Liver (tissue), 9 donors: Measurements from ENCODE around the gene STAG3. TPM values are rescaled to one million over a fixed set of nuclear protein-coding genes. Genes with fewer than 3 reads are reported as not detected.
"Not testable (repeated sequence)": the region's sequence is repeated elsewhere in the genome, so short reads cannot be mapped to it uniquely, and the experiment has no call there.

ENCODE experiments used
- DNase-seq: peaks from one replicate; pipeline ENCODE4 v3.0.0-alpha.2; 2017; ENCODE audit warnings: low spot score
- H3K27ac ChIP-seq, 2 donors: one replicate each; pipeline ENCODE4 v1.7.0; 2013; ENCODE audit warnings: inconsistent platforms in 2 of 2, low read length in 2 of 2, control low read depth in 1 of 2, low read depth in 1 of 2, mild to moderate bottlenecking in 1 of 2
- H3K27me3 ChIP-seq, 4 donors: one replicate each; pipeline versions ENCODE4 v1.6.1 to v1.7.0; 2013; ENCODE audit warnings: low read length in 3 of 4, inconsistent platforms in 1 of 4, mild to moderate bottlenecking in 1 of 4, moderate library complexity in 1 of 4; ENCODE audit not compliant: control insufficient read depth in 4 of 4, insufficient read depth in 4 of 4
- H3K36me3 ChIP-seq, 4 donors: one replicate each; pipeline versions ENCODE4 v1.6.1 to v1.7.0; 2013; ENCODE audit warnings: low read length in 3 of 4, mild to moderate bottlenecking in 3 of 4, low read depth in 1 of 4, moderate library complexity in 1 of 4; ENCODE audit not compliant: control insufficient read depth in 4 of 4, insufficient read depth in 3 of 4
- H3K4me1 ChIP-seq, 4 donors: one replicate each; pipeline versions ENCODE4 v1.6.1 to v1.7.0; 2013; ENCODE audit warnings: low read length in 3 of 4, mild to moderate bottlenecking in 3 of 4, moderate library complexity in 1 of 4; ENCODE audit not compliant: control insufficient read depth in 4 of 4, insufficient read depth in 4 of 4
- H3K4me3 ChIP-seq, 3 donors: one replicate each; pipeline versions ENCODE4 v1.6.1 to v1.7.0; 2013; ENCODE audit warnings: low read length in 3 of 3, control low read depth in 1 of 3, low read depth in 1 of 3, mild to moderate bottlenecking in 1 of 3
- H3K9ac ChIP-seq, 2 donors: one replicate each; pipeline ENCODE4 v1.7.0; 2013; ENCODE audit warnings: low read length in 2 of 2, mild to moderate bottlenecking in 2 of 2, moderate library complexity in 2 of 2, control low read depth in 1 of 2, low read depth in 1 of 2
- H3K9me3 ChIP-seq, 4 donors: one replicate each; pipeline versions ENCODE4 v1.6.1 to v1.7.0; 2013; ENCODE audit warnings: low read length in 3 of 4; ENCODE audit not compliant: control insufficient read depth in 4 of 4
- ATF3 ChIP-seq: IDR thresholded peaks from 2 replicates; pipeline ENCODE4 v1.6.1; 2016; ENCODE audit warnings: antibody characterized with exemption
- EGR1 ChIP-seq, 2 donors: IDR thresholded peaks; 2 replicates each; pipeline ENCODE4 v1.6.1; 2016 to 2018; ENCODE audit warnings: antibody characterized with exemption in 2 of 2, low read depth in 2 of 2
- FOXA1 ChIP-seq: IDR thresholded peaks from 2 replicates; pipeline ENCODE4 v1.6.1; 2016; ENCODE audit warnings: antibody characterized with exemption
- FOXA2 ChIP-seq: IDR thresholded peaks from 2 replicates; pipeline ENCODE4 v1.6.1; 2016; ENCODE audit warnings: antibody characterized with exemption
- GABPA ChIP-seq, 2 donors: IDR thresholded peaks in 1 of 2; conservative IDR thresholded peaks in 1 of 2; 2 replicates each; pipeline ENCODE4 v1.6.1; 2016; ENCODE audit warnings: antibody characterized with exemption in 2 of 2, mild to moderate bottlenecking in 1 of 2, moderate library complexity in 1 of 2
- HNF4A ChIP-seq, 2 donors: conservative IDR thresholded peaks; 2 replicates each; pipeline ENCODE4 v1.6.1; 2016; ENCODE audit warnings: antibody characterized with exemption in 2 of 2, mild to moderate bottlenecking in 2 of 2
- JUND ChIP-seq, 2 donors: IDR thresholded peaks; 2 replicates each; pipeline ENCODE4 v1.6.1; 2016; ENCODE audit warnings: antibody characterized with exemption in 2 of 2
- MAX ChIP-seq: IDR thresholded peaks from 2 replicates; pipeline ENCODE4 v1.6.1; 2016; ENCODE audit warnings: antibody characterized with exemption
- NR2F2 ChIP-seq: IDR thresholded peaks from 2 replicates; pipeline ENCODE4 v1.6.1; 2016; ENCODE audit warnings: antibody characterized with exemption
- RXRA ChIP-seq, 2 donors: IDR thresholded peaks; 2 replicates each; pipeline ENCODE4 v1.6.1; 2017 to 2018; ENCODE audit warnings: antibody characterized with exemption in 2 of 2, mild to moderate bottlenecking in 1 of 2
- SP1 ChIP-seq: IDR thresholded peaks from 2 replicates; pipeline ENCODE4 v1.6.1; 2018; ENCODE audit warnings: antibody characterized with exemption, mild to moderate bottlenecking
- YY1 ChIP-seq: IDR thresholded peaks from 2 replicates; pipeline ENCODE4 v1.6.1; 2016; ENCODE audit warnings: antibody characterized with exemption, mild to moderate bottlenecking
- ZBTB33 ChIP-seq: IDR thresholded peaks from 2 replicates; pipeline ENCODE4 v1.6.1; 2016; ENCODE audit warnings: antibody characterized with exemption
- WGBS: extraction: QIAGEN DNeasy Blood & Tissue Kit; methylation state at CpG from one replicate; pipeline ENCODE4 v1.1.7; 2013; 5-methylcytosine and 5-hydroxymethylcytosine counted together
- polyA plus RNA-seq, 2 donors: library from polyadenylated mRNA; stranded (reverse) in 1 of 2; unstranded in 1 of 2; fragments of 200-250 nt in 1 of 2; fragments of >200 nt in 1 of 2; fragmentation: Nextera tagmentation in 1 of 2; extraction: Ambion mirVana in 1 of 2; gene quantifications; one replicate each; pipeline versions ENCODE4 v1.2.1 to v1.2.3, GENCODE V29; 2013 to 2015
- total RNA-seq, 2 donors: library from RNA; depleted of rRNA; stranded (reverse); fragments of >200 nt; gene quantifications; one replicate each; pipeline ENCODE4 v1.2.3, GENCODE V29; 2014
- TF ChIP-seq, protein P1 (sequence below): fragments of 150-350 bp; IDR thresholded peaks from 2 replicates; pipeline ENCODE4 v1.5.1; 2017; ENCODE audit warnings: improper control_type of control experiment, low read depth, low read length; ENCODE audit not compliant: missing input control
- donor health status: healthy.
- donor health status: healthy.
- donor health status: healthy.
- donor health status: healthy.
- donor health status: healthy.

STAG3 gene
- total and polyA plus RNA-seq, 4 donors = 0.28 to 7.0 (median 3.2) TPM

DNA sequence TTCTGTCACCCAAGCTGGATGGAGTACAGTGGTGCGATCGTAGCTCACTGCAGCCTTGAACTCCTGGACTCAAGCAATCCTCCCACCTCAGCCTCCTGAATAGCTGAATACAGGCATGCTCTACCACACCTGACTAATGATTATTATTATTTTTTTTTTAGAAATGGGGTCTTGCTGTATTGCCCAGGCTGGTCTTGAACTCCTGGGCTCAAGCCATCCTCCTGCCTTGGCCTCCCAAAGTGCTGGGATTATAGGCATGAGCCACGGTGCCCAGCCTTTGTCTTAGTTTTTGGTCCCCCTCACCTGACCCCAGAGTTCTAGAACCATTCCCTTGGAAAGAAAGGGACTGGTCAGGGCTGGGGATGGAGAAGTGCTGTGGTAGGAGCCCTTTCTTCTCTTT lies 2.4 kb downstream of the STAG3 start:
- WGBS = 91% methylated on average over 3 of the region's 3 CpGs
- H3K9ac ChIP-seq, H3K27me3 ChIP-seq, H3K4me3 ChIP-seq, DNase-seq, H3K27ac ChIP-seq, H3K9me3 ChIP-seq, H3K36me3 ChIP-seq: not testable (repeated sequence)
- H3K4me1 ChIP-seq = peaks cover 0 to 10% (median 5%) of the 10 kb centered on the region in 4 donors

DNA sequence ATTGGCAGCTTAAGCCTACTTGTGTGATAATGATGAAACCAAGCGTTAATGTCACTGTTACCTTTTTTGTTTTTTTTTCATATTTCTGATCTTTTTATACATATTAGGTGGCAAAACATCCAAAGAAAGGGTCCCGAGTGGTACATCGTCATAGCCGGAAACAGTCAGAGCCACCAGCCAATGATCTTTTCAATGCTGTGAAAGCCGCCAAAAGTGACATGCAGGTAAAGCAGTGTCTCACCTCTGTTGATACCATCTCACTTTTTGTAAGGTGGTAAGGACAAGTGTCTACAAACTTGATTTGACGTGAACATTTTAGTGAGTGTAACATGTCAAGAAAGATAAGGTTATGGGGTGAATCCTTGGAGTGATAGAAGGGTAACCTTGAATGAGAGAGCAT lies 4.9 kb downstream of the STAG3 start:
- H3K27me3 ChIP-seq, H3K27ac ChIP-seq, DNase-seq, H3K4me3 ChIP-seq, H3K9ac ChIP-seq, H3K4me1 ChIP-seq, H3K36me3 ChIP-seq, H3K9me3 ChIP-seq: not testable (repeated sequence)
- 73% methylated on average over 6 of the region's 6 CpGs for WGBS

DNA sequence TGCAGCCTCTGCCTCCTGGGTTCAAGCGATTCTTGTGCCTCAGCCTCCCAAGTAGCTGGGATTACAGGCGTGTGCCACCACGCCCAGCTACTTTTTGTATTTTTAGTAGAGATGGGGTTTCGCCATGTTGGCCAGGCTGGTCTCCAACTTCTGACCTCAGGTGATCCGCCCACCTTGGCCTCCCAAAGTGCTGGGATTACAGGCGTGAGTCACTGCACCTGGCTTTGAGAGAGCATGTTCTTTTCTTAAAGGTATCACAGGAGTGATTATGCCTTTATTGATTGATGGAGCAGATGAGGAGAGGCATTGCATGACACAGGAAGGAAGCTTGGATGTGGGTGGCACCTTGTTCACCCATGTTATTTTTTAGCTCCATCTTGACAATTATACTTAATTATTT lies 5.4 kb downstream of the STAG3 start:
- not testable (repeated sequence) for H3K9ac ChIP-seq, H3K4me1 ChIP-seq, H3K4me3 ChIP-seq, H3K9me3 ChIP-seq, DNase-seq, H3K27ac ChIP-seq, H3K36me3 ChIP-seq, H3K27me3 ChIP-seq
- 88% methylated on average over 6 of the region's 6 CpGs for WGBS

DNA sequence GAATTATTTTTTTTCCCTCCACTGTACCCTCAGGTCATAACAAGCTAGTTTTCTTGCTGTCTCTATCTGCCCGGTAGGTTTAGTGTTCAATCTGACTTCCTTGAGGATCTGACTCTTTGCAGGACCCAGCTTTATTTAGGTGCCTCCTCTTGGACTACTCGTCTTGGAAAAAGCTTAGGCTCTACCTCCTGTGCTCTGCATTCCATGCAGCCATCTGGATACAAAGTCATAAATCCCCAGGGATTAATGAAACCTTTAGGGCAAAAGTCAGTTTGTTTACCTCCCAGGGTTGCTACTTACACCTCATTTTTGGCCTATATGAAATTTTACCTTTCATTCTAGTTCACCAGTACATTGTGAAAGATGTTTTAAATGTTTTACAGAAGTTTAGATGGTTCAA lies 8.0 kb downstream of the STAG3 start:
- H3K27ac ChIP-seq = no peak overlapping the region
- H3K36me3 ChIP-seq = no peaks in the 10 kb centered on the region
- WGBS = 84% methylated on average over 2 of the region's 2 CpGs
- no peaks in the 10 kb centered on the region for H3K27me3 ChIP-seq
- H3K4me3 ChIP-seq = no peak overlapping the region
- no peak for TF ChIP-seq MAX
- no peak for TF ChIP-seq SP1
- TF ChIP-seq FOXA2 = no peak
- TF ChIP-seq NR2F2 = no peak
- no peak for TF ChIP-seq GABPA (IDR thresholded peaks at IDR 0.05 in 1 of 2, conservative IDR thresholded peaks at IDR 0.05 in 1 of 2)
- no peak for TF ChIP-seq FOXA1
- TF ChIP-seq HNF4A (conservative IDR thresholded peaks at IDR 0.05) = no peak
- no peak for TF ChIP-seq RXRA (IDR thresholded peaks at IDR 0.05)
- no peak for TF ChIP-seq ATF3
- no peak for TF ChIP-seq ZBTB33
- TF ChIP-seq EGR1 (IDR thresholded peaks at IDR 0.05; ENCODE audit: low read depth in 2 of 2) = no peak
- TF ChIP-seq YY1 = no peak
- TF ChIP-seq, protein P1, sequence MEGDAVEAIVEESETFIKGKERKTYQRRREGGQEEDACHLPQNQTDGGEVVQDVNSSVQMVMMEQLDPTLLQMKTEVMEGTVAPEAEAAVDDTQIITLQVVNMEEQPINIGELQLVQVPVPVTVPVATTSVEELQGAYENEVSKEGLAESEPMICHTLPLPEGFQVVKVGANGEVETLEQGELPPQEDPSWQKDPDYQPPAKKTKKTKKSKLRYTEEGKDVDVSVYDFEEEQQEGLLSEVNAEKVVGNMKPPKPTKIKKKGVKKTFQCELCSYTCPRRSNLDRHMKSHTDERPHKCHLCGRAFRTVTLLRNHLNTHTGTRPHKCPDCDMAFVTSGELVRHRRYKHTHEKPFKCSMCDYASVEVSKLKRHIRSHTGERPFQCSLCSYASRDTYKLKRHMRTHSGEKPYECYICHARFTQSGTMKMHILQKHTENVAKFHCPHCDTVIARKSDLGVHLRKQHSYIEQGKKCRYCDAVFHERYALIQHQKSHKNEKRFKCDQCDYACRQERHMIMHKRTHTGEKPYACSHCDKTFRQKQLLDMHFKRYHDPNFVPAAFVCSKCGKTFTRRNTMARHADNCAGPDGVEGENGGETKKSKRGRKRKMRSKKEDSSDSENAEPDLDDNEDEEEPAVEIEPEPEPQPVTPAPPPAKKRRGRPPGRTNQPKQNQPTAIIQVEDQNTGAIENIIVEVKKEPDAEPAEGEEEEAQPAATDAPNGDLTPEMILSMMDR = no peak
- no peak for TF ChIP-seq JUND (IDR thresholded peaks at IDR 0.05)
- no peak for DNase-seq
- H3K9me3 ChIP-seq = no peaks in the 10 kb centered on the region
- H3K4me1 ChIP-seq = no peaks in the 10 kb centered on the region
- H3K9ac ChIP-seq = no peak overlapping the region
